Astrocyte of the cerebellum (primary cell): Measurements from ENCODE around the gene DHH.

Source experiments
- DNase-seq: peaks from one replicate; pipeline ENCODE4 v3.0.0-alpha.2; 2011; ENCODE audit warnings: low read depth
- H3K4me3 ChIP-seq: 2 replicates; pipeline ENCODE4 v1.5.1; 2011; ENCODE audit warnings: mild to moderate bottlenecking, low read depth, low read length, moderate library complexity
- in situ Hi-C: cut with HindIII; loops from 2 replicates; pipeline ENCODE4 v1.10.0; 2017; ENCODE audit warnings: low sequenced_read_pairs
- TF ChIP-seq, protein P1 (sequence below): IDR thresholded peaks from 2 replicates; pipeline ENCODE4 v1.5.1; 2012; ENCODE audit warnings: low read length, low read depth, moderate library complexity, mild to moderate bottlenecking; ENCODE audit errors: missing control alignments

DHH gene

DNA sequence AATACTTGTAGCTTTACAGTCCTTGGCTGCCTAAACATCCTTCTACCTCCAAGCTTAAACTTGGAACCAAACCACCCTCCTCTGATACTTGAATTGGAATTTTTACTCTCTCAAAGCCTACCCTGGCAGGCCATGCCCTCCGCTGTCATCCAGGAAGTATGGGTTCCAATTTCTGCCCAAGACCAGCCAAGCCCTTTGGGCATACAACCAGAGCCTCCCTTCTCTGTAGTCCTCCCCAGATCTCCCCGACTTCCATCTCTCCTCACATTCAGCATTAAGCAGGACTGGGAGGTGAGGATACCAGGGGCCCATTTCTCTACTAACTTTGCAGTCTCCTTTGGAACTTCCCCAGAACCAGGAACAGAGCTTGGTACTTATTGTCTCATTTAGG lies 369 bp upstream of the DHH start:
- no peak overlapping the region for H3K4me3 ChIP-seq
- TF ChIP-seq, protein P1, sequence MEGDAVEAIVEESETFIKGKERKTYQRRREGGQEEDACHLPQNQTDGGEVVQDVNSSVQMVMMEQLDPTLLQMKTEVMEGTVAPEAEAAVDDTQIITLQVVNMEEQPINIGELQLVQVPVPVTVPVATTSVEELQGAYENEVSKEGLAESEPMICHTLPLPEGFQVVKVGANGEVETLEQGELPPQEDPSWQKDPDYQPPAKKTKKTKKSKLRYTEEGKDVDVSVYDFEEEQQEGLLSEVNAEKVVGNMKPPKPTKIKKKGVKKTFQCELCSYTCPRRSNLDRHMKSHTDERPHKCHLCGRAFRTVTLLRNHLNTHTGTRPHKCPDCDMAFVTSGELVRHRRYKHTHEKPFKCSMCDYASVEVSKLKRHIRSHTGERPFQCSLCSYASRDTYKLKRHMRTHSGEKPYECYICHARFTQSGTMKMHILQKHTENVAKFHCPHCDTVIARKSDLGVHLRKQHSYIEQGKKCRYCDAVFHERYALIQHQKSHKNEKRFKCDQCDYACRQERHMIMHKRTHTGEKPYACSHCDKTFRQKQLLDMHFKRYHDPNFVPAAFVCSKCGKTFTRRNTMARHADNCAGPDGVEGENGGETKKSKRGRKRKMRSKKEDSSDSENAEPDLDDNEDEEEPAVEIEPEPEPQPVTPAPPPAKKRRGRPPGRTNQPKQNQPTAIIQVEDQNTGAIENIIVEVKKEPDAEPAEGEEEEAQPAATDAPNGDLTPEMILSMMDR = no peak
- no peak for DNase-seq
- in situ Hi-C loops = no loop called here

DNA sequence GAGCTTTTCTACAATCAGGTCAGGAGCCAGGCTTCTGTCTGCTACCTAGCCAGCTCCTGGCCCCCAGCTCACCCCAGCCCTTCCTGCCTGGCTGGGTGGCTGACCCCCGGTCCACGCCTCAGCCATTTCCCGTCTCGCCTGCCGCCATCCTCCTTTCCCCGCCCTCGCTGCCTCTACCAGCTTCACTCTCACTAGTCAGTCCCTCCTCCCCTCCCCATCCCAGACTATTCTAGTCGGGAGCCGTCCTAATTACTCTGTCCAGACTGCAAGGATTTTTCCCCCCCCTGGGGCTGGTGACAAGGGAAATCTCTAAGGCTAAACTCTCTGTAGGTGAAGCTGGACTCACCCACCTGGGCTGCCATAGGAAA lies 825 bp downstream of the DHH start:
- in situ Hi-C loops = no loop called here
- H3K4me3 ChIP-seq = no peak overlapping the region
- TF ChIP-seq, protein P1 = no peak
- no peak for DNase-seq

DNA sequence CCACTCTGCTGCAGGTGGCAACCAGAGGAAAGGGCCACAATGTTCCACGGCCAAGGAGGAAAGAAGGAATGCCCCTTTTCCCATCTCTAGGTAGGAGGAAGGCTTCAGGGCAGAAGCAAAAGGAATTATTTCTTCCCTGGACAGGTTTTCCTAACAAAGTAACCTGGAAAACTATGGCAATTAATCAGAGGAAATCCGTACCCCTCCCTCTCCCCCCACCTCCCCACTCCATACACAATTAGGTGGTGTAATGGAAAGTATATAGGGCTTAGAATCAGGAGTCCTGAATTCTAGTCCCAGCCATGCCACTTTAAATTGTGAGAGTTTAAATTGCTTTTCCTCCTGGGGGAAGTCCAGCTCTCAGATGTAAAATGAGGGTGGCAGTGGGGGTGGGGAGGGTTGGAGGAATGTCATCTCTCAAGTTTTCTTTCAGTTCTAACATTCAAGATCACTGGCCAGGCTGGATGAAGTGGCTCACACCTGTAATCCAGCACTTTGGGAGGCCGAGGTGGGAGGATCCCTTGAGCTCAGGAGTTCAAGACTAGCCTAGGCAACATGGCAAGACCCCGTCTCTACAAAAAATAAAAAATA lies 1.7 kb downstream of the DHH start:
- H3K4me3 ChIP-seq = no peak overlapping the region
- in situ Hi-C loops = no loop called here
- no peak for DNase-seq
- TF ChIP-seq, protein P1 = no peak

DNA sequence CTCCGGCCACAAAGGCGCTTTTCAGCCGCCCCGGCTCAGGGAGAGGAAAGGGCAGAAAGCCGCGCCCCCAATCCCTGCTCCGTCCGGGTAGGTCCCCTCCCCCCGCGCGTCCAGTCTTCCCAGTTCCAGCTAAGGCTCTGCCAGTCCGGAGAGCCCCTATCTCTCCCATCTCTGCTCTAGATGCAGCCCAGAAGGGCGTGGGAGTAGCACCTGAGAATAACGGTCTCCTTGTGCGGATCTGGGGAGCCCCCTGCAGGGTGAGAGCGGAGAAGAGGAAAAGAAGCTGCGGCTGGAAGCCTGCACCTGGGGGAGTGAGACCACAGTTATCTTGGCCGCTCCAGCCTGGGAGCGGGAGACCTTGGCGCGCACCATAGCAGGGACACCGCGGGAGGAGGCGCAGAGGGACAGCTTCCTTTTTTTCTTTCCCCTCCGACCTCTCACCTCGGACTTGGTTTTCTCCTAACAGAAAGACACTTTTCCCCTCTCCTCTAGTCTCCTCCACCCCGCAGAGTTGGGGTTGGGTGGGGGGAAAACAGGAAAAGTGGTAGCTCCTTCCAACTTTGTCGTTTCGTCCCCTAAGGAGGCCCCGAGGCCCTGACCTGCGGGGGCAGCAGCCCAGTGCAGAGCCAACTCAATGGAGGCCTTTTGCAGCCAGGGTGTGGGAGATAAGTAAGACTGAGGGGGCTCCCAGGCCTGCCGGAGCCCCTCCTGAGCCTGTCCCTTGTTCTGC lies 2.4 kb downstream of the DHH start:
- peak overlapping the region; percentile 28 for H3K4me3 ChIP-seq
- TF ChIP-seq, protein P1 = peak; percentile 66
- in situ Hi-C loops = no loop called here
- no peak for DNase-seq

DNA sequence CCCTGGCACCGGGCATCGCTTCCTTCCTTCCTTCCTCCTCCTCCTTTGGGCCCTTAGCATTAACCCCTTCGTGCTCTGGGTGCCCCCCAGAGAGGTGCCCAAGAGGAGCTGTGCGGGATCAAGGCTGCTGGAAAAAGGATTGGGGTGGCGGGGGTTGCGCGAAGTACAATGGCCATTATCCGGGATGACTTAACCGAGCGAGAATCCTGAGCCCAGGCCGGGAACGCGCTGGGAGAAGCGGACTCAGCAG lies 2.8 kb downstream of the DHH start:
- H3K4me3 ChIP-seq = peak overlapping the region; percentile 28
- DNase-seq = no peak
- in situ Hi-C loops = no loop called here
- TF ChIP-seq, protein P1 = no peak

DNA sequence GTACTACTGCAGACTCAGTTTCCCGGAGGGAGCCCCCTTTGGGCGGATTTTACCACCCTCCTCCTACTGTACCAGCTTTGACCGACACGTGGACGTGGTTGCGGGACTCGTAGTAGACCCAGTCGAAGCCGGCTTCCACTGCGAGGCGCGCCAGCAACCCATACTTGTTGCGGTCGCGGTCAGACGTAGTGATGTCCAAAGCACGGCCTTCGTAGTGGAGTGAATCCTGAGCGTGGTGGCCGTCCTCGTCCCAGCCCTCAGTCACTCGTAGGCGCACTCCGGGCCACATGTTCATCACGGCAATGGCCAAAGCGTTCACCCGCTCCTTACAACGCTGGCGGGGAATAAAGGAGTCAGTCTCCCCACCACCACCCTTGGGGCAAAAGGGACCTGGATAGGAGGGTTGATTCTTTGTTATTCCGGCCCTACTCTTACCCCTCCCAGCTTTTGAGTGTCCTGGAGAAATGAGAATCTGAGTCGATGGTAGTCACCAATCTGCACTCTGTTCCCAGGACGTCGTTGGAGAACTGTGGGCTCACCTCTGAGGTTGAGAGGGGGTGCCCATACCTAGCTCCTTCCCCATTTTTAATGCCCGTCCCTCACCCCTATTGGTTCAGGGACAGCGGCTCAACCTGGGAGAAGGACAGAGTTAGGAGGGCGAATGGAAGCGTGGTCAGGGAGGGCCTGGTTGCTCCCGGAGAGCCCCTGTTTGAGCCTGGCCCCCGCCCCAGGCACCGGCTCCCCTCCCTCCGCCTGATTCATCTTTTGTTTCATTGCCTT lies 3.4 kb downstream of the DHH start:
- peak overlapping the region; percentile 28 for H3K4me3 ChIP-seq
- in situ Hi-C loops = no loop called here

More for the DNA sequence above, 3.4 kb downstream of the DHH start:
- TF ChIP-seq, protein P1 = no peak
- DNase-seq = no peak
